NCI-H2029 (cell line): ENCODE measurements around the gene TMEM91.
"Not testable (repeated sequence)": the region's sequence is repeated elsewhere in the genome, so short reads cannot be mapped to it uniquely, and the experiment has no call there.

Experiments used
- DNase-seq: peaks from one replicate; lab custom pipeline; 2025; lab: John Stamatoyannopoulos, UW

The TMEM91 gene

GRCh38 chr19:41353466-41354342 lies 22.6 kb upstream of the TMEM91 start, which contains the start of gene TGFB1:
TSS of gene TGFB1 (minus strand) at chr19:41353922. CDS start at chr19:41353044, 878 bp downstream.
- DNase-seq: no peak

DNA sequence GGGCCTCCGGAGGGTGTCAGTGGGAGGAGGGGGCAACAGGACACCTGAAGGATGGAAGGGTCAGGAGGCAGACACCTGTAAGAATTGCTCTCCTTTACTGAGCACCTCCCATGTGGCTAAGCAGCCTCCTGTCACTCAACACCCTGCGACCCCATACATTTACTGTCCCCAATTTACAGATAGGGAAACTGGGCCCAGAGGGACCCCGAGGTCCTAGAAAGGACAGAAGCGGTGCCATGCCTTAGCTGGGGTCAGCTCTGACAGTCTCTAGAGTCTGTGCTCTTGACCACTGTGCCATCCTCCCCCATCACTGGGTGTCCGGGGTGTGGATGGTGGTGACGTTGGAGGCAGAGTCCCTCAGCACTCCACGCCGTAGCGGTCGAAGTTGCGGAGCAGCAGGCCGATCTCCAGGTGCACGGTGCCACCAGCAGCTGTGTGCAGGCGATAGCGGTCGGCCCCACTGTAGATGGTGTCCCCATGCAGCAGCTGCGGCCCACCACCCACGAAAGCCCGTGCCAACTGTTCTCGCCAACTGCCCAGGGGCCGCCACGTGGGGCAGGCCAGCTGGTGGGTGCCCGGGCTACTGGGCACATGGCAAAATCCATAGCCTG lies 21.9 kb upstream of the TMEM91 start:
- DNase-seq: no peak

- DNase-seq: no peak
These were observed 21.3 kb upstream of the TMEM91 start for GRCh38 chr19:41355035-41355434.

- no peak for DNase-seq
These were observed 20.5 kb upstream of the TMEM91 start for GRCh38 chr19:41355802-41356201.

- DNase-seq: no peak
These were observed 19.2 kb upstream of the TMEM91 start for GRCh38 chr19:41356984-41357739.

- DNase-seq: no peak
These were observed 18.6 kb upstream of the TMEM91 start for GRCh38 chr19:41357746-41358145.

DNA sequence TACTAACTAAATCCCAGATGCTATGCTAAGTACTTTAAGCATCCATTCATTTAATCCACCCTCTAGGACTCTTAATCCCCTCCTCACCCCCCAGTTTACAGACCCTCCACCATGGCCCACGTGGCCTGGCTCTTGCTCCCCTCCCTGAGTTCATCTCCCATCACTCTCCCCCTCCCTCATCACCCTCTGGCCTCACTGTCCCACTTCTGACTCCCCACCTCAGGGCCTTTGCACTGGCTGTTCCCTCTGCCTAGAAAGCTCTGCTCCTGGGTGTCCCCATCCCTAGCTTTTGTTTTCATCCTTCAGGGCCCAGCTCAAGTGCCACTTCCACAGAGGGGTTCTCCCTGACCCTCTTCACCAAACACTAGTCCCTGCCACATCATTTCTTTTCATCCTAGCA lies 16.6 kb upstream of the TMEM91 start:
- DNase-seq: no peak

DNA sequence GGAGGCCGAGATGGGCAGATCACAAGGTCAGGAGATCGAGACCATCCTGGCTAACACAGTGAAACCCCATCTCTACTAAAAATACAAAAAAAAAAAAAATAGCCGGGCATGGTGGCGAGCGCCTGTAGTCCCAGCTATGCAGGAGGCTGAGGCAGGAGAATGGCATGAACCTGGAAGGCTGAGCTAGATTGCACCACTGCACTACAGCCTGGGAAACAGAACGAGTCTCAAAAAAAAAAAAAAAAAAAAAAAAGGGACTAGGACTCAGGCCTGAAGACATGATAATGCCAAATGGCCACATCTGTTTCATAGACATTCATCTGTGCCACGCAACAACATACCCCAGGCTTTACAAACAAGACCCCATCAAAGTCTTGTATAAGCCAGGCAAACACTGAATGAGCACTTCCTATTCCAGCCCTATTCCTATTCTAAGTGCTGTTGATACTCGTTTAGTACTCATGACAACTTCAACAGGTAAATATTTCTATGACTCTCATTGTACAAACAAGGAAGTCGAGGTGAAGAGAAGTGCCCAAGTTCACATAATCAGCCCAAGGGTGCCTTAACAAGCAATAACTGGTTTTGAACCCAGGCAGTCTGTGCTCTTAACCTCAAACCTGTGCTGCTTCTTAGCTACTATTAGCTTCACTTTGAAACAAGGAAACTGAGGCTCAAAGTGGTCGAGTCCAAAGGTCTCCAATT lies 14.0 kb upstream of the TMEM91 start:
- peak; percentile 85 for DNase-seq

GRCh38 chr19:41363371-41363752 lies 13.0 kb upstream of the TMEM91 start:
- no peak for DNase-seq

- DNase-seq: peak; percentile 98
These were observed 12.4 kb upstream of the TMEM91 start, which contains the start of gene B9D2 for GRCh38 chr19:41363753-41364523. TSS of gene B9D2 (minus strand) at chr19:41364149. CDS start at chr19:41363519, 630 bp downstream.

- no peak for DNase-seq
These were observed 11.6 kb upstream of the TMEM91 start for GRCh38 chr19:41364524-41365391.

DNA sequence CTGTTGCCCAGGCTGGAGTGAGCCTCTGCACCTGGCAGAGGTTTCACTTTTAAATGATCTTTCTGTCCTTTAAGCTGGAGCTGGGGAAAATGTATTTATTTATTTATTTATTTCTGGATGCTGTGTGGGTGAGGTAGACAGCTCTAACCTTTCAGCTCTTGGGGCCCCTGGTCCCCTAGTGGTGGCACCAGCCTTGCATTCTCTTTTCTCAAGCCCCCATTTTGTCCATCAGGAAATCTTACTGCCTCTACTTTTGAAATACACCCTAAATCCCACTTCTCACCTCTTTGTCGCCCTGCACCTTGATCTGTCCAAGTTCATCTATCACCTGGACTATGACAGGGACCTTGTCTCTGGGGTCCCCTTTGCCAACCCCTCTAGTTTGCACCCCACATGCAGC lies 10.2 kb upstream of the TMEM91 start:
- DNase-seq: no peak

DNA sequence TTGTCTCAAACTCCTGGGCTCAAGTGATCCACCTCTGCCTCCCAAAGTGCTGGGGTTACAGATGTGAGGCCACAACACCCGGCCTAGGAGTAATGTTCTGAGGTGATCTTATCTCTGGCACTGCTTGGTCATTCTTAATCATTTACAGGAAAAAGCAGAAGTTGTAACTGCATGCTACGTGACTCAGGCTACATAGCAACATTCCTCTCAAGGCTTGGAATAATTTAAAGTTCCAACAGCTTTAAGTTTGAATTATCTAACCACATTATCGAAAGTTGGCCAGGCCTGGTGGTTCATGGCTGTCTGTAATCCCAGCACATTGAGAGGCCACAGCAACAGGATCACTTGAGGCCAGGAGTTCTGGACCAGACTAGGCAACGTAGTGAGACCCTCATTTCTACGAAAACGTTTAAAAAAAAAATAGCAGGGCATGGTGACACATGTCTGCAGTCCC lies 8.5 kb upstream of the TMEM91 start:
- DNase-seq: no peak

- no peak for DNase-seq
These were observed 6.6 kb upstream of the TMEM91 start for GRCh38 chr19:41369769-41370168.

DNA sequence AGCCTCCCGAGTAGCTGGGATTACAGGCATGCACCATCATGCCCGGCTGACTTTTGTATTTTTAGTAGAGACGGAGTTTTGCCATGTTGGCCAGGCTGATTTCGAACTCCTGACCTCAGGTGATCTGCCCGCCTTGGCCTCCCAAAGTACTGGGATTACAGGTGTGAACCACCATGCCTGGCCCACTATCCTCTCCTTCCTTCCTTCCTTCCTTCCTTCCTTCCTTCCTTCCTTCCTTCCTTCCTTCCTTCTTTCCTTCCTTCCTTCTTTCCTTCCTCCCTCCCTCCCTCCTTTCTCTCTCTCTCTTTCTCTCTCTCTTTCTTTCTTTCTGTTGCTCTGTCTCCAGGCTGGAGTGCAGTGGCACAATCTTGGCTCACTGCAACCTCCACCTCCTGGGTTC lies 5.2 kb upstream of the TMEM91 start:
- DNase-seq: not testable (repeated sequence)

DNA sequence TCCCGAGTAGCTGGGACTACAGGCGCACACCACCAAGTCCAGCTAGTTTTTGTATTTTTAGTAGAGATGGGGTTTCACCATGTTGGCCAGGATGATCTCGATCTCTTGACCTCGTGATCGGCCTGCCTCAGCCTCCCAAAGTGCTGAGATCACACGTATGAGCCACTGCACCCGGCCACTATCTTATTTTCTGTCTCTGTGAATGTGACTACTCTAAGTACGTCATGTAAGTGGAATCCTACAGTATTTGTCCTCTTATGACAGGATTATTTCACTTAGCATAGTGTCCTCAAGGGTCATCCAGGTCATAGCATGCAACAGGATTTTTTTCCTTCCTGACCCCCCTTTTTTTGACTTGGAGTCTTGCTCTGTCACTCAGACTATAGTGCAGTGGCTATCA lies 4.8 kb upstream of the TMEM91 start:
- DNase-seq: no peak

DNA sequence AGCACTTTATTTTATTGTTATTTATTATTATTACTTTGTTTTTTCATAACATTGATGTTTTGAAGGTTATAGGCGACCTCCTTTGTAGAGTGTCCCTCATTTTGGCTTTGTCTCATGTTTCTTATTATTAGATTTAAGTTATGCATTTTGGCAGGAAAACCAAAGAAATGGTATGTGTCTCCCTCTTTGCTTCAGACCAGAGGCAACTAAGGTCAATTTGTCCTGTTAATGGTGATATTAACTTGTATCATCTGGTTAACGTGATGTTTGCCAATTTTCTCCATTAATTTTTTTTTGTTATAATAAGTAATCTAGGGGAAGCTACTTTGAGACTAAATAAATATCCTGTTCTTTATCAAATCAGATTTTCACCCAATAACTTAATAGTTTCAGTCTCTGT lies 3.8 kb upstream of the TMEM91 start:
- DNase-seq: no peak

- peak; percentile 94 for DNase-seq
These were observed 2.3 kb upstream of the TMEM91 start for GRCh38 chr19:41373993-41374392.

DNA sequence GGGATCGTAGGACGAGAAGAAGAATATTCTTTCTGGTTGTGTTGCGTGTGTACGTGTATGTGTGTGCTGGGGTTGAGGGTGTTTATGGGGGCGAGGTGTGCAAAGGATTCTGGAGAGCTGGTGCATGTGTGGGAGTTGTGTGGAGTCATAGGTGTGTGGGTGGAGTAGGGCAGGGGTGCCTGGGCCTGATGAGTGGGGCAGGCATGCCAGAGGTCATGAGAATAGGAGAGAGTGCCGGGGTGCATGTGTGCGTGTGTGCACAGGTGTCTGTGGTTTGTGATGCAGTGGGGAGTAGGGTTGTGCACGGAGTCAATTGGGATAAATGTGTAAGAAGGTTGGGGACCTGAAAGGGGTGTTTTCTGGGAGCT lies 649 bp downstream of the TMEM91 start:
- no peak for DNase-seq
